ENCODE measurements around the gene PALLD.
"Not testable (repeated sequence)": the region's sequence is repeated elsewhere in the genome, so short reads cannot be mapped to it uniquely, and the experiment has no call there.

The PALLD gene

GRCh38 chr4:168498251-168498650, 1.4 kb downstream of the PALLD start:
- no peak for DNase-seq

GRCh38 chr4:168499241-168499640, 2.4 kb downstream of the PALLD start:
- DNase-seq: no peak

- no peak for DNase-seq
Measured at GRCh38 chr4:168501407-168501806, 4.6 kb downstream of the PALLD start.

GRCh38 chr4:168502861-168503260, 6.0 kb downstream of the PALLD start:
- DNase-seq: no peak

GRCh38 chr4:168503652-168504362, 7.0 kb downstream of the PALLD start:
- DNase-seq: no peak

GRCh38 chr4:168504526-168504925, 7.7 kb downstream of the PALLD start:
- no peak for DNase-seq

GRCh38 chr4:168506014-168506413, 9.2 kb downstream of the PALLD start:
- DNase-seq: no peak

- no peak for DNase-seq
Measured at GRCh38 chr4:168507178-168507815, 10.4 kb downstream of the PALLD start.

GRCh38 chr4:168508683-168509082, 11.8 kb downstream of the PALLD start:
- DNase-seq: no peak

GRCh38 chr4:168509786-168510185, 12.9 kb downstream of the PALLD start:
- no peak for DNase-seq

- no peak for DNase-seq
Measured at GRCh38 chr4:168511780-168512489, 15.1 kb downstream of the PALLD start.

GRCh38 chr4:168513826-168514225, 17.0 kb downstream of the PALLD start:
- not testable (repeated sequence) for DNase-seq

GRCh38 chr4:168514249-168514852, 17.5 kb downstream of the PALLD start:
- no peak for DNase-seq

- no peak for DNase-seq
Measured at GRCh38 chr4:168515222-168516011, 18.6 kb downstream of the PALLD start.

- no peak for DNase-seq
Measured at GRCh38 chr4:168516841-168517240, 20.0 kb downstream of the PALLD start.

- DNase-seq: no peak
Measured at GRCh38 chr4:168519576-168519975, 22.7 kb downstream of the PALLD start.

- no peak for DNase-seq
Measured at GRCh38 chr4:168521721-168522120, 24.9 kb downstream of the PALLD start.

GRCh38 chr4:168522356-168522755, 25.5 kb downstream of the PALLD start:
- DNase-seq: no peak

- DNase-seq: no peak
Measured at GRCh38 chr4:168522829-168523489, 26.1 kb downstream of the PALLD start.

GRCh38 chr4:168524006-168524405, 27.2 kb downstream of the PALLD start:
- no peak for DNase-seq

GRCh38 chr4:168524897-168525296, 28.0 kb downstream of the PALLD start:
- no peak for DNase-seq

GRCh38 chr4:168527560-168527959, 30.7 kb downstream of the PALLD start:
- DNase-seq: no peak

Measured in activated gamma-delta T cell (primary cell).